ENCODE data around the gene XRN1. TPM values are rescaled to one million over a fixed set of nuclear protein-coding genes. Genes with fewer than 3 reads are reported as not detected.

XRN1 gene
- total and polyA plus RNA-seq, 2 donors (not counting 1 experiment from before 2014, with no cell fraction given) = 6.3 to 91.8 TPM

DNA sequence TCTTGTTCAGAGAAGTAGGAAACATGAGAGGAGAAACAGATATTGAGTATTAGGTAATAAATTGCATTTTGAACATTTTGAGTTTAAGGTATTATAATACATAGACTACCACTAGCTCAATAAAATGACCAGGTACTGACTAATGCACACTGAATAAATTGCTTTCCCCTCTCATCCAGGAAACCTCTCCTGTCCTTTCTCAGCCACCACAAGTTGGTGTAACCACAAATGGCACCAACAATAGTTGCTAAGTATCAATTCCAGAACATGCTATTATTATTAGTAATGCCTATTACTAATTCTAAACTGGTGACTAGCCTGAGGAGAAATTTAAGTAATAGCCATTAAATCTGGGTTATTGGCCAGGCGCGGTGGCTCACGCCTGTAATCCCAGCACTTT, 47.3 kb upstream of the XRN1 start:
- WGBS (ENCODE audit: insufficient coverage) = 76% methylated on average over 3 of the region's 3 CpGs
- Histone ChIP-seq H3K9ac (ENCODE audit: low read length) (no peak overlapping the region), H3K27ac (ENCODE audit: low read length in 2 of 2) (no peak overlapping the region), H3K4me1 (ENCODE audit: control insufficient read depth in 2 of 2, insufficient read depth in 2 of 2, low read length in 2 of 2) (no peaks in the 10 kb centered on the region), H3K27me3 (replicated peaks in 1 of 4; ENCODE audit: control extremely low read depth in 1 of 4, control insufficient read depth in 3 of 4, insufficient read depth in 4 of 4, low read length in 3 of 4) (no peaks in the 10 kb centered on the region), H4K20me1 (ENCODE audit: control insufficient read depth, insufficient read depth, low read length, poor library complexity, severe bottlenecking) (no peaks in the 10 kb centered on the region), H3K36me3 (replicated peaks in 1 of 2; ENCODE audit: control extremely low read depth in 1 of 2, control insufficient read depth in 1 of 2, extremely low read depth in 1 of 2, insufficient read depth in 2 of 2, low read length in 1 of 2) (peaks cover 21 to 60% of the 10 kb centered on the region in 2 experiments), H2AFZ (ENCODE audit: insufficient read depth, low read depth, low read length, poor library complexity, severe bottlenecking) (no peak overlapping the region), H3K4me2 (replicated peaks; ENCODE audit: low read depth, low read length, poor library complexity, severe bottlenecking) (no peak overlapping the region), H3K79me2 (ENCODE audit: control insufficient read depth, insufficient read depth, low read length) (no peaks in the 10 kb centered on the region), H3K9me3 (ENCODE audit: control extremely low read depth in 1 of 3, control insufficient read depth in 2 of 3, insufficient read depth in 1 of 3, low read length in 2 of 3) (no peaks in the 10 kb centered on the region), H3K4me3 (ENCODE audit: control extremely low read depth in 1 of 5, extremely low read depth in 1 of 5, insufficient read depth in 1 of 5, low read depth in 2 of 5, low read length in 4 of 5) (no peak overlapping the region)
- no peak for DNase-seq
- intact Hi-C loops (cut with micrococcal nuclease) = no loop called here
- no peak for ATAC-seq (ENCODE audit: low read depth)
- Mint-ChIP-seq H3K4me1 (no peaks in the 10 kb centered on the region), H3K4me3 (no peak overlapping the region), H3K9me3 (ENCODE audit: insufficient read depth) (no peaks in the 10 kb centered on the region), H3K27ac (no peak overlapping the region), H3K27me3 (no peaks in the 10 kb centered on the region)
- CTCF ChIA-PET = no interaction called here
- TF ChIP-seq EZH2 (IDR thresholded peaks at IDR 0.05; ENCODE audit: borderline replicate concordance, insufficient read depth, low read depth, low read length, poor library complexity, severe bottlenecking) (no peak), CTCF (IDR thresholded peaks at IDR 0.05) (no peak)
- POLR2A ChIA-PET = no interaction called here

DNA sequence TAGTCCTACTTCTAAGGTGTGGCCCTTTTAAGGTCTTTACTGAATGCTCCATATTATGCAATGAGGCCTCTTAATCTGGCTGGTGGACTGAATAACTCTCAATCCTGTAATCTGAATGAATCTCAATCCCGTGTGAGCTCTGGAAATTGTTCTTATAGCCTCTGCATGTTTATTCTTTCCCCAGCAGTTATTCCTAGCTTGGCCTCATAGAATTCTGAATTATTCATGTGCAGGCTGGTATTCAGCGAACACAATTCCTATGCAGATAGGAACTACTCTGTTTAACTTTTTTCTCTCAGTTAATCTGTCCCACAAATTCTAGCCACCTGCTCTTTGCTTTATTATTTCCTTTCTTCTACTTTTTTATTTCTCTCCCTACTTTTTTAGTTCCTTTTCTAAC, 44.3 kb upstream of the XRN1 start:
- H2AFZ ChIP-seq (ENCODE audit: insufficient read depth, low read depth, low read length, poor library complexity, severe bottlenecking) = no peak overlapping the region
- H3K36me3 ChIP-seq (replicated peaks in 1 of 2; ENCODE audit: control extremely low read depth in 1 of 2, control insufficient read depth in 1 of 2, extremely low read depth in 1 of 2, insufficient read depth in 2 of 2, low read length in 1 of 2) = peaks cover 20 to 62% of the 10 kb centered on the region in 2 experiments
- Mint-ChIP-seq H3K9me3 (ENCODE audit: insufficient read depth) (no peaks in the 10 kb centered on the region), H3K4me1 (no peaks in the 10 kb centered on the region), H3K4me3 (no peak overlapping the region), H3K27ac (no peak overlapping the region), H3K27me3 (no peaks in the 10 kb centered on the region)
- DNase-seq (no peak), ATAC-seq (ENCODE audit: low read depth) (no peak)
- no peak overlapping the region for H3K27ac ChIP-seq (ENCODE audit: low read length in 2 of 2)
- H3K4me3 ChIP-seq (ENCODE audit: control extremely low read depth in 1 of 5, extremely low read depth in 1 of 5, insufficient read depth in 1 of 5, low read depth in 2 of 5, low read length in 4 of 5) = no peak overlapping the region
- H4K20me1 ChIP-seq (ENCODE audit: control insufficient read depth, insufficient read depth, low read length, poor library complexity, severe bottlenecking) = no peaks in the 10 kb centered on the region
- POLR2A ChIA-PET = no interaction called here
- H3K9ac ChIP-seq (ENCODE audit: low read length) = no peak overlapping the region
- no peaks in the 10 kb centered on the region for H3K27me3 ChIP-seq (replicated peaks in 1 of 4; ENCODE audit: control extremely low read depth in 1 of 4, control insufficient read depth in 3 of 4, insufficient read depth in 4 of 4, low read length in 3 of 4)
- no peak for TF ChIP-seq EZH2 (IDR thresholded peaks at IDR 0.05; ENCODE audit: borderline replicate concordance, insufficient read depth, low read depth, low read length, poor library complexity, severe bottlenecking)
- TF ChIP-seq CTCF (IDR thresholded peaks at IDR 0.05) = no peak
- 100% methylated on average over 1 of the region's 2 CpGs for WGBS (ENCODE audit: insufficient coverage)
- H3K79me2 ChIP-seq (ENCODE audit: control insufficient read depth, insufficient read depth, low read length) = no peaks in the 10 kb centered on the region
- no peaks in the 10 kb centered on the region for H3K9me3 ChIP-seq (ENCODE audit: control extremely low read depth in 1 of 3, control insufficient read depth in 2 of 3, insufficient read depth in 1 of 3, low read length in 2 of 3)
- intact Hi-C loops (cut with micrococcal nuclease) = no loop called here
- CTCF ChIA-PET = no interaction called here
- no peak overlapping the region for H3K4me2 ChIP-seq (replicated peaks; ENCODE audit: low read depth, low read length, poor library complexity, severe bottlenecking)
- H3K4me1 ChIP-seq (ENCODE audit: control insufficient read depth in 2 of 2, insufficient read depth in 2 of 2, low read length in 2 of 2) = no peaks in the 10 kb centered on the region
